ENCODE data around the gene ATP6V1F. TPM values are rescaled to one million over a fixed set of nuclear protein-coding genes. Genes with fewer than 3 reads are reported as not detected.

The ATP6V1F gene
- total RNA-seq, 1 experiment from 2014 or later: 169 TPM

GRCh38 chr7:128890306-128891109 lies 27.9 kb downstream of the ATP6V1F start:
- peak overlapping the region; percentile 83 for H3K4me2 ChIP-seq
- BruUV-seq (replicated peaks): no TSS peak

GRCh38 chr7:128891110-128891941 lies 28.7 kb downstream of the ATP6V1F start:
- BruUV-seq (replicated peaks): TSS peak; percentile 19
- Histone ChIP-seq H4K20me1 (ENCODE audit: insufficient read depth) (no peaks in the 10 kb centered on the region), H3K79me2 (ENCODE audit: low read depth) (peaks cover 16% of the 10 kb centered on the region), H3K9me2 (ENCODE audit: insufficient read depth) (no peaks in the 10 kb centered on the region), H3K27me3 (ENCODE audit: insufficient read depth, low read depth) (no peaks in the 10 kb centered on the region), H3K4me2 (peak overlapping the region; percentile 83), H3K4me3 (peak overlapping the region; percentile 95), H3K27ac (peak overlapping the region; percentile 81), H3F3A (ENCODE audit: insufficient read depth, low read depth) (peaks cover 51% of the 10 kb centered on the region), H3K4me1 (replicated peaks; ENCODE audit: insufficient read depth) (peaks cover 62% of the 10 kb centered on the region), H2AFZ (peak overlapping the region; percentile 14; the same call in 1 of the 2 replicates), H3K9me3 (ENCODE audit: insufficient read depth, low read depth) (no peaks in the 10 kb centered on the region), H3K36me3 (ENCODE audit: low read depth) (no peaks in the 10 kb centered on the region)
- ChIA-PET CTCF (no interaction called here), POLR2A (ENCODE audit: unreplicated experiment) (no interaction called here)
- peak; percentile 68 to 88 for DNase-seq
- intact Hi-C loops (cut with micrococcal nuclease; ENCODE audit: unreplicated experiment): loop anchor here (5.0 kb wide), 3 partner anchors 59 to 321 kb away; partner anchors contain the start of gene FLNC
- TF ChIP-seq EZH2 (IDR thresholded peaks at IDR 0.05; ENCODE audit: low read depth) (no peak), CTCF (conservative IDR thresholded peaks at IDR 0.05) (no peak)

More at GRCh38 chr7:128890306-128891109, 27.9 kb downstream of the ATP6V1F start:
- ChIA-PET POLR2A (ENCODE audit: unreplicated experiment) (no interaction called here), CTCF (no interaction called here)
- Histone ChIP-seq H3K4me1 (replicated peaks; ENCODE audit: insufficient read depth) (peaks cover 62% of the 10 kb centered on the region), H3K79me2 (ENCODE audit: low read depth) (peaks cover 16% of the 10 kb centered on the region), H3F3A (ENCODE audit: insufficient read depth, low read depth) (peaks cover 51% of the 10 kb centered on the region), H3K27ac (peak overlapping the region; percentile 94), H4K20me1 (ENCODE audit: insufficient read depth) (no peaks in the 10 kb centered on the region), H3K36me3 (ENCODE audit: low read depth) (no peaks in the 10 kb centered on the region), H2AFZ (peak overlapping the region; percentile 14; the same call in 1 of the 2 replicates), H3K9me2 (ENCODE audit: insufficient read depth) (no peaks in the 10 kb centered on the region), H3K9me3 (ENCODE audit: insufficient read depth, low read depth) (no peaks in the 10 kb centered on the region), H3K4me3 (peak overlapping the region; percentile 95), H3K27me3 (ENCODE audit: insufficient read depth, low read depth) (no peaks in the 10 kb centered on the region)
- TF ChIP-seq CTCF (conservative IDR thresholded peaks at IDR 0.05) (no peak), EZH2 (IDR thresholded peaks at IDR 0.05; ENCODE audit: low read depth) (no peak)
- intact Hi-C loops (cut with micrococcal nuclease; ENCODE audit: unreplicated experiment): loop anchor here (5.0 kb wide), 3 partner anchors 58 to 322 kb away; partner anchors contain the start of gene FLNC
- peak; percentile 80 to 94 for DNase-seq

- Histone ChIP-seq H3K27me3 (ENCODE audit: insufficient read depth, low read depth) (no peaks in the 10 kb centered on the region), H3F3A (ENCODE audit: insufficient read depth, low read depth) (peaks cover 50% of the 10 kb centered on the region), H3K4me1 (replicated peaks; ENCODE audit: insufficient read depth) (peaks cover 62% of the 10 kb centered on the region), H2AFZ (no peak overlapping the region), H3K36me3 (ENCODE audit: low read depth) (no peaks in the 10 kb centered on the region), H3K9me3 (ENCODE audit: insufficient read depth, low read depth) (no peaks in the 10 kb centered on the region), H3K9me2 (ENCODE audit: insufficient read depth) (no peaks in the 10 kb centered on the region), H3K79me2 (ENCODE audit: low read depth) (peaks cover 16% of the 10 kb centered on the region), H4K20me1 (ENCODE audit: insufficient read depth) (no peaks in the 10 kb centered on the region), H3K4me2 (peak overlapping the region; percentile 83), H3K27ac (peak overlapping the region; percentile 81), H3K4me3 (peak overlapping the region; percentile 95; the same call in 1 of the 2 replicates)
- BruUV-seq (replicated peaks): no TSS peak
- ChIA-PET POLR2A (ENCODE audit: unreplicated experiment) (no interaction called here), CTCF (no interaction called here)
- no peak for TF ChIP-seq EZH2 (IDR thresholded peaks at IDR 0.05; ENCODE audit: low read depth)
- no peak for TF ChIP-seq CTCF (conservative IDR thresholded peaks at IDR 0.05)
- intact Hi-C loops (cut with micrococcal nuclease; ENCODE audit: unreplicated experiment): loop anchor here (2.0 to 5.0 kb wide), 4 partner anchors 29 to 320 kb away; partner anchors contain the start of genes ATP6V1F and FLNC
- no peak for DNase-seq
Measured at GRCh38 chr7:128891942-128892269, 29.2 kb downstream of the ATP6V1F start.

Measured in PC-9 (cell line).